IPS DF 4.7 (cell line): ENCODE measurements around the gene ZKSCAN8.

ENCODE experiments used
- DNase-seq: peaks from one replicate; pipeline ENCODE4 v3.0.0-alpha.2; 2013; ENCODE audit warnings: low spot score; ENCODE audit errors: extremely low read depth

Gene ZKSCAN8

GRCh38 chr6:28206527-28206926 is 64.8 kb downstream of the ZKSCAN8 start:
- no peak for DNase-seq

- no peak for DNase-seq
Measured at GRCh38 chr6:28206928-28207509, 65.3 kb downstream of the ZKSCAN8 start.

- DNase-seq = no peak
Measured at GRCh38 chr6:28207510-28208110, 65.9 kb downstream of the ZKSCAN8 start.

GRCh38 chr6:28208111-28208659 is 66.5 kb downstream of the ZKSCAN8 start:
- DNase-seq = no peak
